Muscle layer of colon (tissue), 2 donors: ENCODE results near the gene G6PC1.
A peak's percentile ranks its signal among the peaks of the same experiment; 100 is the strongest.
"Not testable (repeated sequence)": the region's sequence is repeated elsewhere in the genome, so short reads cannot be mapped to it uniquely, and the experiment has no call there.

Source experiments
- H3K27ac ChIP-seq: one replicate; pipeline ENCODE4 v1.7.0; 2013; ENCODE audit warnings: low read depth, mild to moderate bottlenecking, low read length, moderate library complexity
- H3K27me3 ChIP-seq, 2 donors: one replicate each; pipeline ENCODE4 v1.7.0; 2013; ENCODE audit warnings: low read length in 2 of 2, mild to moderate bottlenecking in 2 of 2; ENCODE audit not compliant: insufficient read depth in 2 of 2, control insufficient read depth in 1 of 2
- H3K36me3 ChIP-seq: one replicate; pipeline ENCODE4 v1.7.0; 2013; ENCODE audit warnings: mild to moderate bottlenecking, low read length; ENCODE audit not compliant: insufficient read depth
- H3K4me1 ChIP-seq: one replicate; pipeline ENCODE4 v1.7.0; 2013; ENCODE audit warnings: mild to moderate bottlenecking, low read length; ENCODE audit not compliant: insufficient read depth
- H3K4me3 ChIP-seq, 2 donors: one replicate each; pipeline ENCODE4 v1.7.0; 2013; ENCODE audit warnings: low read length in 2 of 2, low read depth in 1 of 2, mild to moderate bottlenecking in 1 of 2, moderate library complexity in 1 of 2
- H3K9ac ChIP-seq: one replicate; pipeline ENCODE4 v1.7.0; 2013; ENCODE audit warnings: low read length
- H3K9me3 ChIP-seq: one replicate; pipeline ENCODE4 v1.7.0; 2013; ENCODE audit warnings: mild to moderate bottlenecking, low read length
- donor health status: abdominal sarcoma.
- donor health status: Adenocarcinoma of cecum.

G6PC1 gene

GRCh38 chr17:42891539-42892152 is 9.0 kb upstream of the G6PC1 start:
- Histone ChIP-seq H3K27me3 (no peaks in the 10 kb centered on the region), H3K27ac (peak overlapping the region; percentile 47), H3K9me3 (no peaks in the 10 kb centered on the region), H3K36me3 (no peaks in the 10 kb centered on the region), H3K4me1 (peaks cover 33% of the 10 kb centered on the region), H3K9ac (no peak overlapping the region), H3K4me3 (peak overlapping the region in 1 of 2 donors; percentile 5)

- H3K36me3 ChIP-seq = no peaks in the 10 kb centered on the region
- H3K4me1 ChIP-seq = peaks cover 33% of the 10 kb centered on the region
- H3K9me3 ChIP-seq = no peaks in the 10 kb centered on the region
- H3K9ac ChIP-seq = no peak overlapping the region
- H3K27me3 ChIP-seq = no peaks in the 10 kb centered on the region
- no peak overlapping the region for H3K4me3 ChIP-seq
- H3K27ac ChIP-seq = no peak overlapping the region
Measured at GRCh38 chr17:42893359-42893758, 7.2 kb upstream of the G6PC1 start.

- Histone ChIP-seq H3K27ac (no peak overlapping the region), H3K9me3 (no peaks in the 10 kb centered on the region), H3K9ac (no peak overlapping the region), H3K4me1 (peaks cover 33% of the 10 kb centered on the region), H3K27me3 (no peaks in the 10 kb centered on the region), H3K4me3 (no peak overlapping the region), H3K36me3 (no peaks in the 10 kb centered on the region)
Measured at GRCh38 chr17:42894283-42895184, 6.1 kb upstream of the G6PC1 start.

GRCh38 chr17:42895185-42895555 is 5.4 kb upstream of the G6PC1 start:
- Histone ChIP-seq H3K4me1 (peaks cover 33% of the 10 kb centered on the region), H3K36me3 (no peaks in the 10 kb centered on the region), H3K4me3 (no peak overlapping the region), H3K9me3 (no peaks in the 10 kb centered on the region), H3K27me3 (no peaks in the 10 kb centered on the region), H3K27ac (no peak overlapping the region), H3K9ac (no peak overlapping the region)

- Histone ChIP-seq H3K9ac (no peak overlapping the region), H3K4me3 (no peak overlapping the region), H3K36me3 (no peaks in the 10 kb centered on the region), H3K27me3 (no peaks in the 10 kb centered on the region), H3K27ac (no peak overlapping the region), H3K9me3 (no peaks in the 10 kb centered on the region), H3K4me1 (peaks cover 15% of the 10 kb centered on the region)
Measured at GRCh38 chr17:42898147-42898811, 2.3 kb upstream of the G6PC1 start.

GRCh38 chr17:42899981-42900380 is 618 bp upstream of the G6PC1 start:
- H3K36me3 ChIP-seq, H3K9ac ChIP-seq, H3K27me3 ChIP-seq, H3K9me3 ChIP-seq, H3K27ac ChIP-seq, H3K4me1 ChIP-seq, H3K4me3 ChIP-seq: not testable (repeated sequence)

- Histone ChIP-seq H3K4me3 (no peak overlapping the region), H3K4me1 (no peaks in the 10 kb centered on the region), H3K27ac (no peak overlapping the region), H3K36me3 (no peaks in the 10 kb centered on the region), H3K9me3 (no peaks in the 10 kb centered on the region), H3K27me3 (no peaks in the 10 kb centered on the region), H3K9ac (no peak overlapping the region)
Measured at GRCh38 chr17:42901535-42902229, 1.1 kb downstream of the G6PC1 start.

- no peak overlapping the region for H3K27ac ChIP-seq
- H3K4me1 ChIP-seq = no peaks in the 10 kb centered on the region
- H3K9ac ChIP-seq = no peak overlapping the region
- no peaks in the 10 kb centered on the region for H3K9me3 ChIP-seq
- H3K4me3 ChIP-seq = no peak overlapping the region
- no peaks in the 10 kb centered on the region for H3K27me3 ChIP-seq
- H3K36me3 ChIP-seq = no peaks in the 10 kb centered on the region
Measured at GRCh38 chr17:42904110-42904469, 3.5 kb downstream of the G6PC1 start.

- Histone ChIP-seq H3K27me3 (no peaks in the 10 kb centered on the region), H3K9me3 (no peaks in the 10 kb centered on the region), H3K36me3 (no peaks in the 10 kb centered on the region), H3K4me3 (no peak overlapping the region), H3K9ac (no peak overlapping the region), H3K4me1 (no peaks in the 10 kb centered on the region), H3K27ac (no peak overlapping the region)
Measured at GRCh38 chr17:42906772-42907446, 6.3 kb downstream of the G6PC1 start.

GRCh38 chr17:42908872-42909700 is 8.5 kb downstream of the G6PC1 start:
- no peaks in the 10 kb centered on the region for H3K36me3 ChIP-seq
- no peak overlapping the region for H3K27ac ChIP-seq
- H3K9me3 ChIP-seq = no peaks in the 10 kb centered on the region
- no peaks in the 10 kb centered on the region for H3K4me1 ChIP-seq
- H3K9ac ChIP-seq = no peak overlapping the region
- no peak overlapping the region for H3K4me3 ChIP-seq
- H3K27me3 ChIP-seq = no peaks in the 10 kb centered on the region
